Aorta (tissue), 5 donors: ENCODE measurements around the gene IGLL5. TPM values are rescaled to one million over a fixed set of nuclear protein-coding genes. Genes with fewer than 3 reads are reported as not detected.

Source experiments
- ATAC-seq: fragments of 200-7000 bp; cut with Tn5 transposase; one replicate; pipeline ENCODE4 v1.9.1; 2022; ENCODE audit warnings: moderate library complexity; ENCODE audit not compliant: low FRiP score
- DNase-seq, 2 donors: peaks; one replicate each; pipeline ENCODE4 v3.0.0-alpha.2; 2020
- H3K27ac ChIP-seq, 2 donors: one replicate each; pipeline ENCODE4 v1.5.1; 2013; ENCODE audit warnings: low read length in 2 of 2, mild to moderate bottlenecking in 2 of 2, moderate library complexity in 2 of 2, control low read depth in 1 of 2, inconsistent platforms in 1 of 2, low read depth in 1 of 2
- H3K27me3 ChIP-seq, 2 donors: one replicate each; pipeline ENCODE4 v1.6.1; 2013; ENCODE audit warnings: control low read depth in 1 of 2, low read length in 1 of 2, mild to moderate bottlenecking in 1 of 2, moderate library complexity in 1 of 2; ENCODE audit not compliant: insufficient read depth in 2 of 2, control insufficient read depth in 1 of 2
- H3K36me3 ChIP-seq, 2 donors: one replicate each; pipeline ENCODE4 v1.6.1; 2013; ENCODE audit warnings: control low read depth in 1 of 2, low read length in 1 of 2, mild to moderate bottlenecking in 1 of 2; ENCODE audit not compliant: insufficient read depth in 2 of 2, control insufficient read depth in 1 of 2
- H3K4me1 ChIP-seq, 2 donors: one replicate each; pipeline ENCODE4 v1.6.1; 2013; ENCODE audit warnings: low read length in 2 of 2, control low read depth in 1 of 2, mild to moderate bottlenecking in 1 of 2, moderate library complexity in 1 of 2; ENCODE audit not compliant: insufficient read depth in 2 of 2, control insufficient read depth in 1 of 2
- H3K4me3 ChIP-seq, 2 donors: one replicate each; pipeline ENCODE4 v1.5.1; 2013; ENCODE audit warnings: low read length in 2 of 2, control low read depth in 1 of 2, mild to moderate bottlenecking in 1 of 2
- H3K9me3 ChIP-seq: one replicate; pipeline ENCODE4 v1.6.1; 2013; ENCODE audit warnings: mild to moderate bottlenecking, low read length; ENCODE audit not compliant: control insufficient read depth
- WGBS, 2 donors: extraction: QIAGEN DNeasy Blood & Tissue Kit; methylation state at CpG; one replicate each; pipeline ENCODE4 v1.1.7; 2013; 5-methylcytosine and 5-hydroxymethylcytosine counted together
- intact Hi-C, 2 donors: fragments of 100-400 bp; cut with DNase I; formaldehyde crosslinking; loops; one replicate each; pipeline versions ENCODE4 v1.14.2 to v1.15.0; 2022
- polyA plus RNA-seq, 2 donors: library from polyadenylated mRNA; stranded (reverse); fragments of 200-250 nt; gene quantifications; one replicate each; pipeline ENCODE4 v1.2.3, GENCODE V29; 2013
- total RNA-seq, 2 donors: library from RNA; stranded (reverse); fragmentation: NEBNext Ultra II Directional; extraction: Animal tissue kit (Norgen Biotek cat#: 25700); gene quantifications; one replicate each; pipeline ENCODE4 v1.2.1, GENCODE V29; 2021
- donor health status: healthy with polysubstance abuse.
- donor health status: Bipolar disorder and iron deficiency.
- donor health status: DM: no; HTN: no; CAD: no.
- donor health status: DM: no; HTN: no; CAD: no.
- donor health status: DM: yes; HTN: yes; CAD: no.

IGLL5 gene
- total and polyA plus RNA-seq, 4 donors, result 0.51 to 6.1 (median 2.0) TPM

DNA sequence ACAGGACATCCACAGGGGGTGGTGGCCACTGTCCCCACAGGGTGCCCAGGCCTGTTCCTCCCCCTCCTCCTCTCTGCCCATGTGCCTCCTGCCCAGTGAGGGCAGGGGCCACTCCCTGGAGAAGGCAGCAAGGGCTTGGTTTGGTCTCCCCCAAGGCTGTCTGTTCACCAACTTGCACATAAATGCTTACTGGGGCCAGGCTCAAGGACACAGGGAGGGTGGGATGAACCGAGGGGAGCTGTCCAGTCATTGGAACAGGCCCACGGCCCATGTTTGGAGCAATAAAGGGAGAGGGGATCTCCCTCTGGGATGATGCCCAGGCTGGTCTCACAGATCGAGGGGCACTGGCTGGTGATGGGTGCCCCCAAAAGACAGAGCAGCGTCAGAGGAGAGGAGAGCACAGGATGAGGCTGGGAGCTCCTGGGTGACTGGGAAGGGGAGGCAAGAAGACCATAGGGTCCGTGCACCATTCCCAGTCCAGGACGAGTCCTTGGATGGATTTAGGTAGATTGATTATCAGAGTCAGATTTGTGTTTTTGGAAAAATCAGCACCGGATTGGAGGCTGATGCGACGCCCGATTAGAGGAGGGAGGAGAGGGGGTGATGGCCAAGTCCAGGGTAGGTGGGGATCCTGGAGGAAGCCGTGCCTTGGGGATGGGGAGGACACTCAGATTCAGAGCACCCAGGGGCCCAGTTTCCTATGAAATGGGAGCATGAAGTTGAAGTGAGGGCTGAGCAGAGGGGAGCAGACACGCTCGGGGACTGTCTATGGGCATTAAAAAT is 1.1 kb downstream of the IGLL5 start:
- Histone ChIP-seq H3K9me3 (no peaks in the 10 kb centered on the region), H3K27ac (no peak overlapping the region), H3K4me1 (no peaks in the 10 kb centered on the region), H3K4me3 (no peak overlapping the region), H3K27me3 (no peaks in the 10 kb centered on the region), H3K36me3 (no peaks in the 10 kb centered on the region)
- DNase-seq, result no peak
- 68 to 72% methylated on average over 13 of the region's 13 CpGs for whole genome bisulfite sequencing, 2 donors
- ATAC-seq, result no peak
- intact Hi-C loops, result no loop called here

DNA sequence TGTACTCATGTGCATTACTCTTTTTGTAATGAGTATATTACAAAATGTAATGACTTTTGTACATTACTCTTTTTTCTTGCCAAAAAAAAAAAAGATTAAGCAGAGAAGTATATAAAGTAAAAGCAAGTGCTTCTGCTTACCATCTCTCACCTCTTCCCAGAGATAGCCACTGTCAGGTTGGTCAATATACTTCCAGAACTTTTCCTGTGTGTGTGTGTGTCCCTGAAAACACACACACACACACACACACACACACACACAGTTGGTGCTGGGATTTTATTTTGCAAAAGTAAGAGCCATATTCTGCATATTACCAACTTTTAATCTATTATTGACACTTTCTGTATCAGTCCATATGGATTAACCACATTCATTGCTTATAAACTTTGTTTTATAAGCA is 2.5 kb downstream of the IGLL5 start:
- peaks cover 0 to 2% of the 10 kb centered on the region in 2 donors for H3K27me3 ChIP-seq
- H3K4me1 ChIP-seq, result no peaks in the 10 kb centered on the region
- DNase-seq (no peak), ATAC-seq (no peak)
- intact Hi-C loops, result no loop called here
- H3K9me3 ChIP-seq, result no peaks in the 10 kb centered on the region
- no peaks in the 10 kb centered on the region for H3K36me3 ChIP-seq
- H3K27ac ChIP-seq, result no peak overlapping the region
- H3K4me3 ChIP-seq, result no peak overlapping the region

GRCh38 chr22:22891139-22891621 is 3.6 kb downstream of the IGLL5 start:
- no peaks in the 10 kb centered on the region for H3K36me3 ChIP-seq
- no peak overlapping the region for H3K27ac ChIP-seq
- H3K27me3 ChIP-seq, result peaks cover 0 to 2% of the 10 kb centered on the region in 2 donors
- WGBS, 2 donors, result 51 to 62% methylated on average over 3 of the region's 3 CpGs
- H3K4me3 ChIP-seq, result no peak overlapping the region
- intact Hi-C loops, result no loop called here
- DNase-seq (no peak), ATAC-seq (no peak)
- no peaks in the 10 kb centered on the region for H3K9me3 ChIP-seq
- H3K4me1 ChIP-seq, result no peaks in the 10 kb centered on the region

GRCh38 chr22:22892096-22893052 is 4.8 kb downstream of the IGLL5 start:
- WGBS, 2 donors, result 94 to 95% methylated on average over 1 of the region's 1 CpG
- ATAC-seq, result no peak
- Histone ChIP-seq H3K4me1 (no peaks in the 10 kb centered on the region), H3K27me3 (peaks cover 0 to 2% of the 10 kb centered on the region in 2 donors), H3K36me3 (no peaks in the 10 kb centered on the region), H3K4me3 (no peak overlapping the region), H3K27ac (no peak overlapping the region), H3K9me3 (no peaks in the 10 kb centered on the region)
- no peak for DNase-seq
- intact Hi-C loops, result no loop called here

DNA sequence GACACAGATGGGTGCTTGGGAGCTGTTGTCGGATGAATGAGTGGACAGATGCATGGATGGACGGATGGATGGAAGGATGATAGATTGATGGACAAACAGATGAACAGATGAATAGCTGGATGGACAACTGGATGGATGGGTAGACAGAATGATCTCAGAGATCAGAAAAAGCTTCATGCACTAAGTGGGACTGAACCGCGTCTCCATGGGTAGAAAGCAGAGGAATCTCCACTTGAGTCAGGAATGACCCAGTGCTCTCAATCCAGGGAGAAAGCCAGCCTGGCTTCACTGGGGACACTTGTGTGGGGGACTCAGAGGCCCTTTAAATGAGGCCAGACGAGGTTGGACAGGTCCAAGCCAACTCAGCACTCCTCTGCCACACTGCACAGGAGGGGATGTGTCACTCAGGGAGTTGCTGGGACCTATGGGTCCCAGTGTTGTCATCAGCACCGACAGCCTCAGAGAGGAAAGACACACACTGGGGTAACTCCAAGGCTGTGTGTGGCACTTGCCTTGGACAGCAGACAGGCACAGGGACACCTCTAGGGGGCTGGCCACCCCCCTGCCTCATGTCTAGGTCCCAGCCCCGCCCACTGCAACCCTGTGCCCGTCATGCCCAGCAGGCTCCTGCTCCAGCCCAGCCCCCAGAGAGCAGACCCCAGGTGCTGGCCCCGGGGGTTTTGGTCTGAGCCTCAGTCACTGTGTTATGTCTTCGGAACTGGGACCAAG is 5.6 kb downstream of the IGLL5 start:
- intact Hi-C loops, result no loop called here
- no peaks in the 10 kb centered on the region for H3K9me3 ChIP-seq
- 74 to 75% methylated on average over 10 of the region's 10 CpGs for WGBS, 2 donors
- DNase-seq (no peak), ATAC-seq (no peak)
- no peaks in the 10 kb centered on the region for H3K36me3 ChIP-seq
- H3K4me3 ChIP-seq, result no peak overlapping the region
- no peaks in the 10 kb centered on the region for H3K4me1 ChIP-seq
- H3K27ac ChIP-seq, result no peak overlapping the region
- H3K27me3 ChIP-seq, result peaks cover 0 to 2% of the 10 kb centered on the region in 2 donors

DNA sequence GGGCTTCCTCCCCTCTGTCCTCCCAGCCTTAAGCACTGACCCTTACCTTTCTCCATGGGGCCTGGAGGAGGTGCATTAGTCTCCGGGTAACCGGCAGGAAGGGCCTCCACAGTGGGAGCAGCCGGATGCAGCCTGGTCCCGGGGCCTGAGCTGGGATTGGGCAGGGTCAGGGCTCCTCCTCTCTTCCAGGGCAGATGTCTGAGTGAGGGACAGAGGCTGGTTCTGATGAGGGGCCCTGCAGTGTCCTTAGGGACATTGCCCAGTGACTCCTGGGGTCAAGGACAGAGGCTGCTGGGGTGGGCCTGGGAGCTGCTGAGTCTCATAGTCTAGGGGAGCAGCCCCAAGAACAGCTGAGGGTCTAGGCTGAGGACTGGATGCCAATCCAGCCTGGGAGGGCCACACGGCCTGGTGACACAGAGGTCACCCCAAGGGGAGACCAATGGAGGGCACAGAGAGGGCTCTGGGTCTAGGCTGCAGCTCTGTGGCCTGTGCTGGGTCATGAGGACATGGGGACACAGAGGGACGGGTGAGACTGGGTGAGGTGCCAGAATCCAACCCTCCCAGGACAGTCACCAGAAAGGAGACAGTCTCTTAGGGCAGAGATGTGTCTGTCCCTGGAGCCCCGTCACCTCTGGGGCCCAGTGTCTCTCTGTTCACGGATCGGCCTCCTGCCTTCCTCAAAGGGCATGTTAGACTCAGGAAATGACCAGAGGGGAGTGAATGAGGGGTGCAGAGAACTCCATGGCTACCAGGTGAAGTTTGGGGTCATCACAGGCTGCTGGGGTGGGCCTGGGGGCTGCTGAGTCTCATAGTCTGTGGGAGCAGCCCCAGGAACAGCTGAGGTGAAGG is 6.5 kb downstream of the IGLL5 start:
- ATAC-seq, result no peak
- no peaks in the 10 kb centered on the region for H3K36me3 ChIP-seq
- peaks cover 0 to 2% of the 10 kb centered on the region in 2 donors for H3K27me3 ChIP-seq
- DNase-seq, result no peak
- H3K9me3 ChIP-seq, result no peaks in the 10 kb centered on the region
- no peaks in the 10 kb centered on the region for H3K4me1 ChIP-seq
- H3K4me3 ChIP-seq, result no peak overlapping the region
- intact Hi-C loops, result no loop called here
- WGBS, 2 donors, result 56 to 60% methylated on average over 9 of the region's 9 CpGs
- H3K27ac ChIP-seq, result no peak overlapping the region

DNA sequence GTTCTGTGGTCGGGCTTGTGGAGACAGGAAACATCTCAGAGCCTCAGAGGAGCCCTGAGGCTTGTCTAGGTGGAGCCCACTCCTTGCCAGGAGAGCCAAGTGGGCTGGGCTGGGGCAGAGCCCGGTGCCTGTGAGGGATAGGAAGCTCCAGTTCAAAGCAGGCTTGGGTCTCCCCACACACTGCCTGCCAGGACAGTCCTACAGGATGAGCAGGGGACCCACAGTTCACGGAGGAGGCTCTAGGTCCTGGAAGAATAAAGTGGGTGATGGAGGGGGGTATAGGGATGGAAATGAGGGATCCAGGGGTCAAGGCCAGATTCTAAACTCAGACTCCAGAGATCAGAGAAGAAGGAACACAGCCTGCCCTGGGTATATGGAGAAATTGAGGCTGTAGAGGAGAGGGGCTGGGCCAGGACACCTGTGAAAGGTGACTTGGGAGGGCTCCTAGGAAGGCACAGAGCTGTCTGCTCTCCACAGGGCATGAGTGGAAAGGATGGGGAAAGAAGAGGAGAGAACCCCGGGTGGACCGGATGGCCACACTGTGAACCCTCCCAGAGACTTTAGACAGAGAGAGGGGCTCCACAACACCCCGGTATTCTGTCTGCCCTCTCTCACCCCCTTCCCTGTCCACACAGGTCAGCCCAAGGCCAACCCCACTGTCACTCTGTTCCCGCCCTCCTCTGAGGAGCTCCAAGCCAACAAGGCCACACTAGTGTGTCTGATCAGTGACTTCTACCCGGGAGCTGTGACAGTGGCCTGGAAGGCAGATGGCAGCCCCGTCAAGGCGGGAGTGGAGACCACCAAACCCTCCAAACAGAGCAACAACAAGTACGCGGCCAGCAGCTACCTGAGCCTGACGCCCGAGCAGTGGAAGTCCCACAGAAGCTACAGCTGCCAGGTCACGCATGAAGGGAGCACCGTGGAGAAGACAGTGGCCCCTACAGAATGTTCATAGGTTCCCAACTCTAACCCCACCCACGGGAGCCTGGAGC is 7.4 kb downstream of the IGLL5 start:
- Histone ChIP-seq H3K27me3 (peaks cover 0 to 2% of the 10 kb centered on the region in 2 donors), H3K36me3 (no peaks in the 10 kb centered on the region), H3K4me3 (no peak overlapping the region), H3K9me3 (no peaks in the 10 kb centered on the region), H3K4me1 (no peaks in the 10 kb centered on the region), H3K27ac (no peak overlapping the region)
- 78% methylated on average over 17 of the region's 17 CpGs for WGBS, 2 donors
- no peak for DNase-seq
- intact Hi-C loops, result no loop called here
- ATAC-seq, result no peak
